Activated T-helper 1 cell treated with anti-CD3 and anti-CD28 coated beads, Interleukin-12 subunit alpha, Interleukin-12 subunit beta, Interleukin-2, Interleukin-4 antibody, amounts not matched to agents 30 ng/mL and 10 ng/mL and 1 ng/mL, durations not matched to agents 14 hours and 24 hours and 36 hours (primary cell): Measurements from ENCODE around the gene PCLAF. TPM values are rescaled to one million over a fixed set of nuclear protein-coding genes. Genes with fewer than 3 reads are reported as not detected.
"Not testable (repeated sequence)": the region's sequence is repeated elsewhere in the genome, so short reads cannot be mapped to it uniquely, and the experiment has no call there.

Experiments
- DNase-seq: peaks from one replicate; pipeline ENCODE4 v3.0.0; 2021; ENCODE audit warnings: low spot score
- H3K27ac Mint-ChIP-seq: one replicate; pipeline ENCODE4 v1.8.0; 2021; ENCODE audit warnings: mild to moderate bottlenecking, mixed read lengths
- H3K27me3 Mint-ChIP-seq: one replicate; pipeline ENCODE4 v1.8.0; 2022; ENCODE audit warnings: mild to moderate bottlenecking, moderate library complexity, mixed read lengths; ENCODE audit not compliant: insufficient read depth
- H3K36me3 Mint-ChIP-seq: one replicate; pipeline ENCODE4 v1.8.0; 2021; ENCODE audit warnings: low read depth, mixed read lengths
- H3K4me1 Mint-ChIP-seq: one replicate; pipeline ENCODE4 v1.8.0; 2021; ENCODE audit warnings: low read depth, mixed read lengths
- H3K4me3 Mint-ChIP-seq: one replicate; pipeline ENCODE4 v1.8.0; 2021; ENCODE audit warnings: mild to moderate bottlenecking, moderate library complexity, mixed read lengths
- H3K9me3 Mint-ChIP-seq: one replicate; pipeline ENCODE4 v1.8.0; 2021; ENCODE audit warnings: mixed read lengths
- intact Hi-C: fragments of 100-400 bp; cut with micrococcal nuclease; formaldehyde crosslinking; loops from one replicate; pipeline ENCODE4 v1.15.1; 2024
- total RNA-seq: library from RNA; stranded (reverse); gene quantifications from 2 replicates; pipeline ENCODE4 v1.2.3, GENCODE V29; 2022

The PCLAF gene, protein sequence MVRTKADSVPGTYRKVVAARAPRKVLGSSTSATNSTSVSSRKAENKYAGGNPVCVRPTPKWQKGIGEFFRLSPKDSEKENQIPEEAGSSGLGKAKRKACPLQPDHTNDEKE
- total RNA-seq: 58.6 and 69.8 TPM in 2 replicates

GRCh38 chr15:64381000-64381751 is at the start of gene PCLAF:
Gene PCLAF (minus strand): TSS chr15:64381441. CDS start chr15:64381371, 70 bp downstream.
- Mint-ChIP-seq H3K9me3 (no peaks in the 10 kb centered on the region), H3K27me3 (no peaks in the 10 kb centered on the region), H3K4me1 (peaks cover 16% of the 10 kb centered on the region), H3K4me3 (peak within 1 kb of the TSS; percentile 94), H3K36me3 (peaks cover 4% of the 10 kb centered on the region), H3K27ac (peak within 1 kb of the TSS; percentile 92)
- peak; percentile 93 for DNase-seq
- intact Hi-C loops: loop anchor here (1.0 to 5.0 kb wide), 5 partner anchors 25 to 549 kb away; partner anchors contain the start of genes CSNK1G1, HERC1 and PPIB

GRCh38 chr15:64430000-64430735 is 48.9 kb upstream of the PCLAF start:
- Mint-ChIP-seq H3K9me3 (no peaks in the 10 kb centered on the region), H3K36me3 (peaks cover 23% of the 10 kb centered on the region), H3K27ac (peak overlapping the region; percentile 89), H3K4me3 (peak overlapping the region; percentile 72), H3K4me1 (peaks cover 31% of the 10 kb centered on the region), H3K27me3 (no peaks in the 10 kb centered on the region)
- intact Hi-C loops: loop anchor here (1.0 to 5.0 kb wide), 3 partner anchors 14 to 77 kb away; no protein-coding TSS in a partner anchor
- peak; percentile 50 for DNase-seq

- intact Hi-C loops: loop anchor here (5.0 kb wide), 1 partner anchor 78 kb away; no protein-coding TSS in a partner anchor
- H3K4me3 Mint-ChIP-seq: peak overlapping the region; percentile 69
- H3K4me1 Mint-ChIP-seq: peaks cover 31% of the 10 kb centered on the region
Observed at GRCh38 chr15:64429448-64429847, 48.2 kb upstream of the PCLAF start.

GRCh38 chr15:64426845-64427465 is 45.7 kb upstream of the PCLAF start:
- Mint-ChIP-seq H3K27ac (peak overlapping the region; percentile 55), H3K36me3 (peaks cover 22% of the 10 kb centered on the region), H3K4me1 (peaks cover 31% of the 10 kb centered on the region), H3K27me3 (no peaks in the 10 kb centered on the region), H3K9me3 (no peaks in the 10 kb centered on the region), H3K4me3 (no peak overlapping the region)
- intact Hi-C loops: loop anchor here (1.0 to 5.0 kb wide), 2 partner anchors 80 to 301 kb away; no protein-coding TSS in a partner anchor
- no peak for DNase-seq

More at GRCh38 chr15:64429448-64429847, 48.2 kb upstream of the PCLAF start:
- peaks cover 21% of the 10 kb centered on the region for H3K36me3 Mint-ChIP-seq
- peak overlapping the region; percentile 89 for H3K27ac Mint-ChIP-seq
- no peak for DNase-seq
- no peaks in the 10 kb centered on the region for H3K9me3 Mint-ChIP-seq
- H3K27me3 Mint-ChIP-seq: no peaks in the 10 kb centered on the region

DNA sequence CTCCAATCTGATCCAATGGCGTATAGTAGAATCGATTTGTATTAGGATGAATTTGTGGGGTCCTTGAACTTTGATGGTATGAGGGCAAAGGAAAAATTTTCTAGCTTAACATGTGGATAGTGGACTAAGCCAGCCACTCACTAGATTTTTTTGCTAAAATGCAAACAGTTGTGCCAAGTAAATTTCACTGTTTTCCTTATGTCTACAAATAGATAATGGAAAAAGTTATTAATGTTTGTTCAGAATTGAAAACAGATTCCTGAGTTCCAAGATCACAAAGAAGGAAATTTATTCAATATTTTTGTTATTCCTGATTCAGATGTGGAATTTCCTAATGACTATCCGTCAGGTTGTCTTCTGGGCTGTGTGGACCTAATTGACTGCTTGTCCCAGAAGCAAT is 44.0 kb upstream of the PCLAF start:
- Mint-ChIP-seq H3K4me3 (no peak overlapping the region), H3K4me1 (peaks cover 24% of the 10 kb centered on the region), H3K27me3 (no peaks in the 10 kb centered on the region), H3K36me3 (peaks cover 20% of the 10 kb centered on the region), H3K9me3 (no peaks in the 10 kb centered on the region), H3K27ac (no peak overlapping the region)
- DNase-seq: no peak
- intact Hi-C loops: loop anchor here (5.0 kb wide), 1 partner anchor 82 kb away; no protein-coding TSS in a partner anchor

DNA sequence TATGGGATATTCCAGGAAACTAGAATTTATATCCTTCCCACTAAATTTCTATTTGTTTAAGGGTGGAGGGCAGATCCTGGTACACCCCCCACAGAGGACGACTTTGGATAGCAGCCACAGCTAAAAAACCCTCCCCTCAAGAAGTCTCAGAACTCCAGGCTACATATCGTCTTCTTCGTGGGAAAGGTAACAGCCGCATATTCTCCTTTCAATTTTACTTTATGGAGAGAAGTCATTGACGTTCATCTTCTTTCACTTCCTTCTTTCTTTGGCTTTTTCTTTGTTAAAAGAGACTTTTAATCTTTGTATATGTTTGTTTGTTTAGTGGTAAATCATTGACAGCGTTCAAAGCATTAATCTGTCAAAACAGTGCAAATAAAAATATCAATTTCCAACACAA is 42.7 kb upstream of the PCLAF start:
- Mint-ChIP-seq H3K36me3 (peaks cover 18% of the 10 kb centered on the region), H3K4me1 (peaks cover 14% of the 10 kb centered on the region)

GRCh38 chr15:64422697-64423096 is 41.5 kb upstream of the PCLAF start:
- Mint-ChIP-seq H3K27me3 (no peaks in the 10 kb centered on the region), H3K4me3 (no peak overlapping the region), H3K36me3 (peaks cover 21% of the 10 kb centered on the region), H3K9me3 (no peaks in the 10 kb centered on the region), H3K4me1 (peaks cover 11% of the 10 kb centered on the region), H3K27ac (no peak overlapping the region)
- intact Hi-C loops: no loop called here
- DNase-seq: no peak

More for the DNA sequence above, 42.7 kb upstream of the PCLAF start:
- Mint-ChIP-seq H3K27ac (no peak overlapping the region), H3K9me3 (no peaks in the 10 kb centered on the region), H3K4me3 (no peak overlapping the region), H3K27me3 (no peaks in the 10 kb centered on the region)
- DNase-seq: no peak
- intact Hi-C loops: no loop called here

DNA sequence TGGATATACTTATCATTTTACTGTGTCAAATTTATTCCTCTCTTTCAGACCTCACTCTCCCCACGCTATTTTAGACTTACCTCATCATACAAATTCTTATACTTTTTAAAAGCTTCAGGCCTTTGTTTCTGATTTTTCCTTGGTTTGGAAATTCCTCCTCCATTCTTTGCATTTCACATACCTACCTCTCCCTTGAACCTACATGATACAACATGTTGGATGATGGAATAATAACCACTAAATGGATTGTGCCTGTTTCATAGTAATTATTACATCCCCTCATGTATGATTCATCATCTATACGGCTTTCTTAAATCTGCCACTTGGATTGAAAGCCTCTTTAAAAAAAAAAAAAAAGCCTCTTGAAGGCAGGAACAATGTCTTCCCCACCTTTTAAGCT is 31.0 kb upstream of the PCLAF start:
- H3K4me1 Mint-ChIP-seq: no peaks in the 10 kb centered on the region
- H3K9me3 Mint-ChIP-seq: no peaks in the 10 kb centered on the region
- peaks cover 32% of the 10 kb centered on the region for H3K36me3 Mint-ChIP-seq
- no peaks in the 10 kb centered on the region for H3K27me3 Mint-ChIP-seq
- DNase-seq: no peak
- no peak overlapping the region for H3K27ac Mint-ChIP-seq
- no peak overlapping the region for H3K4me3 Mint-ChIP-seq
- intact Hi-C loops: no loop called here

DNA sequence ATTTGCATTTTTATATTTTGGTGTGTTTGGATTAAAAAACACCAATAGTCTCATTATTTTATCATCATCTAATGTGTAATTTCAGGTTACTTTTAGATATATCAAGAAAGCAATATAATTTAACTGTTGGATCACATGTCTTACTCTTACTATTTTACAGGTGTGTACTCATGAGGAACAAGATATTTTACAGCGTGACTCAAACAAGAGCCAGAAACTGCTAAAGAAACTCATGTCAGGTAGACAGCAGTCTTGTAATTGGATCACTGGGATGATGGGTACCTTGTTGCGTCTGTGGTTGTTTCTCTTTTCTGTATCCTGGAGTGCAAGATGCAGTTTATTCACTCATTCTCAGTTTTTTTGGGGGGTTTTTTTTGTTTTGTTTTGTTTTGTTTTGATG is 19.3 kb upstream of the PCLAF start:
- intact Hi-C loops: no loop called here
- Mint-ChIP-seq H3K9me3 (no peaks in the 10 kb centered on the region), H3K4me1 (no peaks in the 10 kb centered on the region), H3K4me3 (no peak overlapping the region), H3K27me3 (no peaks in the 10 kb centered on the region), H3K36me3 (peaks cover 26% of the 10 kb centered on the region), H3K27ac (no peak overlapping the region)
- no peak for DNase-seq

DNA sequence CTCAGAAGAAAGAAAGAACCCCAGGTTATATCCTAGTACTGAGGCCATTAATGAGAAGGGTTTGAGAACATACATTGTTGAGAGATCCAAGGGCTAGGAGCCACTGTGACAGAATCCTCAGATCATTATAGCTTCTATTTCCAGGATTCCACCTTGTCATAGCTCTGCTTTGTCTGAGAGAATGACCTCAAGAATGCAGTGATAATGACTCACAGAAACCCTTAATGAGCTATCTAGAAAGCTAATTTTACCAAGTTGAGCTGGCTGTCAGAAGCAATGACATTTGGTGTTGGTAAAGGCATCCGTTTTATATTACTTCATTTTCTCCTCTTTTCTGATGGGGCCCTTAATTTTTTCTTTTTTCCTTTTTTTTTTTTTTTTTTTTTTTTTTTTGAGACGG is 17.3 kb upstream of the PCLAF start:
- Mint-ChIP-seq H3K36me3 (peaks cover 32% of the 10 kb centered on the region), H3K27me3 (no peaks in the 10 kb centered on the region), H3K4me1 (no peaks in the 10 kb centered on the region), H3K27ac (no peak overlapping the region), H3K9me3 (no peaks in the 10 kb centered on the region), H3K4me3 (no peak overlapping the region)
- intact Hi-C loops: no loop called here
- DNase-seq: no peak

DNA sequence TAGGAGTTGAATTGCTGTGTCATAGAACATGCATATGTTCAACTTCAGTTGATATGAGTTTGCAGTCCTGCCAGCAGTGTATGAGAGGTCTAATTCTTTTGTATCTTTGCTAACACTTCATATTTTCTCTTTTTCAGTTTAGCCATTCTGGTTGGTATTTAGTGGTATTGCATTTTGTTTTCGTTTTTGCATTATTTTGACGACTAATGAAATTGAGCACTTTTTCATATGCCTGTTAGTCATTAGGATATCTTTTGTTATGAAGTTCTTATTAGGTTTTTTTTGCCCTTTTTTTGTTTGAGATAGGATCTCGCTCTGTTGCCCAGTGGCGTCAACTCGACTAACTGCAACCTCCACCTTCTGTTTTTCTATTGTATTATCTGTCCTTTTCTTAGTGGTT is 15.5 kb upstream of the PCLAF start:
- peaks cover 33% of the 10 kb centered on the region for H3K36me3 Mint-ChIP-seq
- no peaks in the 10 kb centered on the region for H3K4me1 Mint-ChIP-seq
- intact Hi-C loops: no loop called here
- H3K4me3 Mint-ChIP-seq: no peak overlapping the region
- H3K9me3 Mint-ChIP-seq: no peaks in the 10 kb centered on the region
- no peaks in the 10 kb centered on the region for H3K27me3 Mint-ChIP-seq
- no peak overlapping the region for H3K27ac Mint-ChIP-seq
- no peak for DNase-seq

GRCh38 chr15:64392471-64392870 is 11.2 kb upstream of the PCLAF start:
- H3K27ac Mint-ChIP-seq, DNase-seq, H3K4me3 Mint-ChIP-seq, H3K27me3 Mint-ChIP-seq, intact Hi-C loops, H3K9me3 Mint-ChIP-seq: not testable (repeated sequence)
- peaks cover 16% of the 10 kb centered on the region for H3K4me1 Mint-ChIP-seq
- peaks cover 24% of the 10 kb centered on the region for H3K36me3 Mint-ChIP-seq
